Measurements from ENCODE around the gene PDE9A. TPM values are rescaled to one million over a fixed set of nuclear protein-coding genes. Genes with fewer than 3 reads are reported as not detected.

The PDE9A gene
- total RNA-seq, 1 donor from 2014 or later, result 3.9 TPM

- DNase-seq (ENCODE audit: low read depth), result no peak
- Histone ChIP-seq H3K27me3 (ENCODE audit: control insufficient read depth, insufficient read depth, low read length) (peaks cover 43% of the 10 kb centered on the region), H3K4me3 (ENCODE audit: low read depth, low read length) (no peak overlapping the region), H3K36me3 (ENCODE audit: control insufficient read depth, insufficient read depth, low read length) (no peaks in the 10 kb centered on the region)
- TF ChIP-seq CTCF (IDR thresholded peaks at IDR 0.05; ENCODE audit: insufficient read depth, low read length, poor library complexity, severe bottlenecking), result no peak
Measured at GRCh38 chr21:42615924-42616323, 37.5 kb upstream of the PDE9A start.

- Histone ChIP-seq H3K4me3 (ENCODE audit: low read depth, low read length) (no peak overlapping the region), H3K36me3 (ENCODE audit: control insufficient read depth, insufficient read depth, low read length) (no peaks in the 10 kb centered on the region), H3K27me3 (ENCODE audit: control insufficient read depth, insufficient read depth, low read length) (peaks cover 45% of the 10 kb centered on the region)
- TF ChIP-seq CTCF (IDR thresholded peaks at IDR 0.05; ENCODE audit: insufficient read depth, low read length, poor library complexity, severe bottlenecking), result no peak
- no peak for DNase-seq (ENCODE audit: low read depth)
Measured at GRCh38 chr21:42616446-42616845, 37.0 kb upstream of the PDE9A start.

- DNase-seq (ENCODE audit: low read depth), result no peak
- no peak overlapping the region for H3K4me3 ChIP-seq (ENCODE audit: low read depth, low read length)
- H3K27me3 ChIP-seq (ENCODE audit: control insufficient read depth, insufficient read depth, low read length), result peaks cover 45% of the 10 kb centered on the region
- H3K36me3 ChIP-seq (ENCODE audit: control insufficient read depth, insufficient read depth, low read length), result no peaks in the 10 kb centered on the region
- TF ChIP-seq CTCF (IDR thresholded peaks at IDR 0.05; ENCODE audit: insufficient read depth, low read length, poor library complexity, severe bottlenecking), result no peak
Measured at GRCh38 chr21:42616941-42617340, 36.5 kb upstream of the PDE9A start.

GRCh38 chr21:42617486-42617885, 35.9 kb upstream of the PDE9A start:
- TF ChIP-seq CTCF (IDR thresholded peaks at IDR 0.05; ENCODE audit: insufficient read depth, low read length, poor library complexity, severe bottlenecking), result no peak
- Histone ChIP-seq H3K4me3 (ENCODE audit: low read depth, low read length) (no peak overlapping the region), H3K27me3 (ENCODE audit: control insufficient read depth, insufficient read depth, low read length) (peaks cover 47% of the 10 kb centered on the region), H3K36me3 (ENCODE audit: control insufficient read depth, insufficient read depth, low read length) (no peaks in the 10 kb centered on the region)
- DNase-seq (ENCODE audit: low read depth), result no peak

- Histone ChIP-seq H3K4me3 (ENCODE audit: low read depth, low read length) (no peak overlapping the region), H3K36me3 (ENCODE audit: control insufficient read depth, insufficient read depth, low read length) (no peaks in the 10 kb centered on the region), H3K27me3 (ENCODE audit: control insufficient read depth, insufficient read depth, low read length) (peaks cover 47% of the 10 kb centered on the region)
- TF ChIP-seq CTCF (IDR thresholded peaks at IDR 0.05; ENCODE audit: insufficient read depth, low read length, poor library complexity, severe bottlenecking), result no peak
- no peak for DNase-seq (ENCODE audit: low read depth)
Measured at GRCh38 chr21:42618707-42619102, 34.7 kb upstream of the PDE9A start.

GRCh38 chr21:42619166-42619565, 34.3 kb upstream of the PDE9A start:
- Histone ChIP-seq H3K4me3 (ENCODE audit: low read depth, low read length) (no peak overlapping the region), H3K36me3 (ENCODE audit: control insufficient read depth, insufficient read depth, low read length) (no peaks in the 10 kb centered on the region), H3K27me3 (ENCODE audit: control insufficient read depth, insufficient read depth, low read length) (peaks cover 49% of the 10 kb centered on the region)
- TF ChIP-seq CTCF (IDR thresholded peaks at IDR 0.05; ENCODE audit: insufficient read depth, low read length, poor library complexity, severe bottlenecking), result no peak
- no peak for DNase-seq (ENCODE audit: low read depth)

Data from kidney epithelial cell (primary cell).